OCI-LY1 (cell line): ENCODE results near the gene GALNT18.

Experiments used
- CTCF ChIP-seq: fragments of 200-600 bp; sonication (generic), shearing (Covaris generic); IDR thresholded peaks from 2 replicates; pipeline ENCODE4 v1.5.1; 2017; ENCODE audit warnings: mild to moderate bottlenecking, antibody characterized with exemption, low read length, moderate library complexity, mixed read lengths
- EZH2 ChIP-seq: fragments of 200-600 bp; sonication (generic), shearing (Covaris generic); IDR thresholded peaks from 2 replicates; pipeline ENCODE4 v1.8.0; 2017; ENCODE audit warnings: borderline replicate concordance, mixed run types, mild to moderate bottlenecking, antibody characterized with exemption, low read length, moderate library complexity, mixed read lengths

GRCh38 chr11:11267312-11267711, 354.5 kb downstream of the GALNT18 start:
- TF ChIP-seq CTCF, result no peak
- TF ChIP-seq EZH2, result no peak
